ENCODE measurements around the gene ELMO3.
A peak's percentile ranks its signal among the peaks of the same experiment; 100 is the strongest.

ELMO3 gene

DNA sequence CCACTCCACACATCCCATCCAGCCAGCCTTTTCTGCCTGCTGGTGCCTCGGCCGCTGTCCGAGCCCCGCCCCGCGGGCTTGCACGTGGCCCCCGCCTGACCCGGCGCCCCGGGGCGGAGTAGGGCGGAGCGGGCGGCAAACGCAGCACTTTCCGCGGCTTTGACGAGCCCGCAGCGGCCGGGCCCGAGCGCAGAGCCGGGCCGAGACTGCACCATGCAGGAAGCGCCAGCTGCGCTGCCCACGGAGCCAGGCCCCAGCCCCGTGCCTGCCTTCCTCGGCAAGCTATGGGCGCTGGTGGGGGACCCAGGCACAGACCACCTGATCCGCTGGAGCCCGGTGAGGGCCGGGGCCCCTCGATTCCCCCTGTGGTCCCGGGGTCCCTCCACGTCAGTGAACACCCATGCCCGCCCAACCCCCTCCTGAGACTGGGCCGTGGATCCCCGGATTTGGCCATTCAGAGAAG lies 34.3 kb upstream of the ELMO3 start, which contains the start of gene HSF4:
HSF4 (plus strand) TSS at position 147 of the 463 bp plus-strand sequence; CDS start at position 214, 67 bp downstream.
- DNase-seq, result no peak

DNA sequence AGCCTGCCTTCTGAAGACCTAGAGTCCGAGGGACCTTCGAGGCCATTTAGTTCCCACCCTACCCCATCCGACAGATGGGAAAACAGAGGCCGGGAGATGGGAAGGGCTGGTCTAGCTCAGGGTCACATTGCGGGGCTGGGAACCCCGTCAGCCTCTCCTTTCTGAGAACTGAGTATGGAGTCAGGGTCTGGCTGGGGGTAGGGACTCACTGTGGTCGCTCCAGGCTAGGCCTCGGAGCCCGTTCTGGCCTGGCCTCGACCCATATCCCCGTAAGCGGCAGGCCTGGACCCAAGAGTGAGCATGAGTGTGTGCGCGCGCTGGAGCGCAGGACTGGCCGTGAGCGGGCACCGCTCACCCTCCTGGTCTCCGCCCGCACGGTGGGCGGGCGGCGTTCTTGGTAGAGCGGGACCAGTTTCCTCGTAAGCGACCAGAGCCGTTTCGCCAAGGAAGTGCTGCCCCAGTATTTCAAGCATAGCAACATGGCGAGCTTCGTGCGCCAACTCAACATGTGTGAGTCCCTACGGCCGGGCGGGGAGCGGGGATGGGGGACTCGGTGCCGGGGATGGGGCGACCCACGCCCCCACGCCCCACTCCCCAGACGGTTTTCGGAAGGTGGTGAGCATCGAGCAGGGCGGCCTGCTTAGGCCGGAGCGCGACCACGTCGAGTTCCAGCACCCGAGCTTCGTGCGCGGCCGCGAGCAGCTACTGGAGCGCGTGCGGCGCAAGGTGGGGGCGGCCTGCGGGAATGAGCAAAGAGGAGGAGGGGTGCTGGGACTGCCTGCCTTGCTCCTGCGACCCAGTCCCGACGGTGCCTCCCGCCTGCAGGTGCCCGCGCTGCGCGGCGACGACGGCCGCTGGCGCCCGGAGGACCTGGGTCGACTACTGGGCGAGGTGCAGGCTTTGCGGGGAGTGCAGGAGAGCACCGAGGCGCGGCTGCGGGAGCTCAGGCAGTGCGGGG lies 33.5 kb upstream of the ELMO3 start:
- DNase-seq, result no peak

DNA sequence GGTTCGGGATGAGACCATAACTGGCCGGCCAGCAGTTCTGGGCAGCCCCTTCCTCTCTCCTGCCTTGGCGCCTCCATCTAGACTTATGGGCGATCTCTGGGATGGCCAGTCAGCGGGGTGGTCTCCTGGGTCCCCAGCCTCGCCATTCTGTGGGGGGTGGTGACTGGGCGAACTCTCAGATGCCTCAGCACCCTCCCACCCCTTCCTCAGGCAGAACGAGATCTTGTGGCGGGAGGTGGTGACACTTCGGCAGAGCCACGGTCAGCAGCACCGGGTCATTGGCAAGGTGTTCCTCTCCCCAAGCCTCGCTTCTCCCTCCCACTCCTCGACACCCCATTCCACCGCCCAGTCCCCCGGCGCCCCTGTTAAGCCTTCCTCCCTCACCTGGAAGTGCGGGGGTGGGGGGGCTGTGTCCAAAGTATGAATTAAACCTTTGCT lies 32.8 kb upstream of the ELMO3 start:
- DNase-seq, result no peak

DNA sequence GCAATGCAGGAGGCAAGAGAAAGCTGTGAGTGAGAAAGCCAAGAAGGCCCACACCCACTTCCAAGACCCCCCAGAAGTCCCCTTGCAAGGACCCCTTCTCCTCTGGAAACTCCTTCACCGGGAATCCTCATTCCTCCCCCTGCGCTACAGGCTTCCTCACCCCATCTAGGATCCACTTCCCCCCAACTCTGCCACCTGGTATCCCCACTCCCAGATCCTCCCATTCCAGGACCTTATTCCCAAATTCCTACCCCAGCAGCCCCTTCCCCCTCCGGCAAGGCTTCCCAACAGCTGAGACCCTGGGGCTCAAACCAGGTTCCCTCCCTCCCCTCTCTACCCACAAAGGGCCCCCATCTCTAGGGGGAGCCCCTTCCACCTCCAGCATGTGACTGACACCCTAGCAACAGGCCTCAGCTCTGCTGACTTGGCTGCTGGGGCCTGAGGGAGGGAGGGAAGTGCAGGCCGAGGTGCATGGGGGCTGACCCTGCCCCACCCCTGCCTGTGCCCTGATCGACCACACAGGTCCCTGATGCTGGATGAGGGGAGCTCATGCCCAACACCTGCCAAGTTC lies 32.2 kb upstream of the ELMO3 start:
- DNase-seq, result no peak

DNA sequence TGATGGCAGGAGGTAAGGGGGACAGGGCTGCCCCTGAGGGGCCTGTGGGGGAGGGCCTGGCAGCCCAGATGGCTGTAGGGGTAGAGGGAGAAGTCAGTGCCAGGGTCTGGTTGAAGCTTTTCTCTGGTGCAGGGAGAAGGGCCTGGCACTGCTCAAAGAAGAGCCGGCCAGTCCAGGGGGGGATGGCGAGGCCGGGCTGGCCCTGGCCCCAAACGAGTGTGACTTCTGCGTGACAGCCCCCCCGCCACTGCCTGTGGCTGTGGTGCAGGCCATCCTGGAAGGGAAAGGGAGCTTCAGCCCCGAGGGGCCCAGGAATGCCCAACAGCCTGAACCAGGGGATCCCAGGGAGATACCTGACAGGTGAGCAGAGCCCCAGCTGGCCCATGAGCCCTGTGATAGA lies 31.3 kb upstream of the ELMO3 start:
- no peak for DNase-seq

DNA sequence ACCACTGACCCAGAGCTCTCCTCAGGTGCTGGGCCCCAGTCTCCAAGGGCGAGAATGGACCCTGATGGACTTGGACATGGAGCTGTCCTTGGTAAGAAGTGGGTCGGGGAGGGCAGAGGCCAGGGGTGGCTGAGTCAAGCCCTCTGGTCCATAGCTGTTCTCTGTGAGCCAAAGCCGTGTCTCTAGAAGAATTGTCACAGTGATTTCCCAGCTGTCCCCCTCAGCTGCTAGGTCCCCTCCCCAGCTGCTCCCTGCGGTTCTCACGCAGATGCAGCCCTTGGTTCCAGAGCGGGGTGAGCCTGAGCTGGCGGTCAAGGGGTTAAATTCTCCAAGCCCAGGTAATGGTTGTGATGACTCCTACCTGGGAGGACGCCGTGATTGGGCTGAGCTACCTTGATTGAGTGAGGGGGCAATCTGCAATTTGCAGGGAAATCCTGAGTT lies 29.9 kb upstream of the ELMO3 start:
- DNase-seq, result no peak

DNA sequence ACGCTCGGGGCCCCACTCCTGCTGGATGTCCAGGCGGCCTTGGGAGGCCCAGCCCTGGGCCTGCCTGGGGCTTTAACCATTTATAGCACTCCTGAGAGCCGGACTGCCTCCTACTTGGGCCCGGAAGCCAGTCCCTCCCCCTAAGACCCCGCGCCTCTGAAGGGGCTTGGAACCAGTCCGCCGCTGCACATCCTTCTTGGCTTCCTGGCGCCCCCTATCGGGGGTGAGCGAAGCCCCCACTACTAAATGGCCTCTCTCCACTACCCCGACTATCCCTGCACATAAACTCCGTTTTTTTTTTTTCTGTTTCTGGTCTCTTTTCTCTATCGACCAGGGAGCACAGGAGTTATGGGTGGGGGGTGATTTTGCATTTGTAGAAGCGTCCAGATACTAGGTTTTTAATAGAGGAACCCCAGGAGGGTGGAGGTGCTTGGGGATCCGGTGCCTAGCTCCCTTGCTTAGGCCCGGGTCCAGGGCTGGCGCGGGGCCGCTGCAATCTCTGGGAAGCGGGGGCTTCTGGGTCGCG lies 29.2 kb upstream of the ELMO3 start:
- DNase-seq, result no peak

DNA sequence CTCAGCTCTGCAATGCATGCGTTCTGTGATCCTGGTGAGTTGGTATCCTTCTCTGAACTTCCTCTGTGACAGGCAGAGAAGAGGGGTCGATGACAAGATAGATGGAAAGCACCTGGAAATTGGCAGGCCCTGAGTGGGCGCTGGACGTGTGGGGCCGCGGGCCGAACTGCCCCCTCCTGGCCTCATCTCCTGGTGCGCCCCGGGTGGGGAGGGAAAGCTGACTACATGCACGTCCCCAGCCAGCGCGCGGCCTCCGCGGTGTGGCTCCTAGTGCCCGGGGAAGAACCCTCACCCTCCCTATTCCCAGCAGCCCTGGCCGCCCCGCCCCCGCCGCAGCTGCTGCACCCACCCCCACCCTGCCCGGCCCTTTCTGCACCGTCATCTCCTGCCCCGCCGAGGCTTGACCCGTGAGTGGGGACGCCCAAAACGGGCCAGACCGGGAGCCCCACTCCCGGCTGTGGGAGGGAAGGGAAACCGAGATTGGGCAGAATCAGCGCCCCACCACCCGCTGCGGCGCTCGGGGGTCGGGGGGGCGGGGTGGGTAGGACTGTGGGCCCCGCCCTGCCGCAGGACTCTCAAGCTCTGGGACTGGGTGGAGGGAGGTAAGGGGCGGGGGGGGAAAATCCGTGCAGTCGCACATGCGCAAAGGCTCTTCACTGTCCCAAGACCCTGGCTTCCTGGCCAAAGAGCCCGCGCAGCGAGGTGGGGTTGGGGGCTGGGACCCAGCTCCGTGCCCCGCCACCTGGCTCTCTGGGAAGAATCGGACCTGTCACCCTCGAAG lies 28.6 kb upstream of the ELMO3 start, which contains the start of gene NOL3:
NOL3 (plus strand) TSS at position 371 of the 781 bp plus-strand sequence.
- no peak for DNase-seq

DNA sequence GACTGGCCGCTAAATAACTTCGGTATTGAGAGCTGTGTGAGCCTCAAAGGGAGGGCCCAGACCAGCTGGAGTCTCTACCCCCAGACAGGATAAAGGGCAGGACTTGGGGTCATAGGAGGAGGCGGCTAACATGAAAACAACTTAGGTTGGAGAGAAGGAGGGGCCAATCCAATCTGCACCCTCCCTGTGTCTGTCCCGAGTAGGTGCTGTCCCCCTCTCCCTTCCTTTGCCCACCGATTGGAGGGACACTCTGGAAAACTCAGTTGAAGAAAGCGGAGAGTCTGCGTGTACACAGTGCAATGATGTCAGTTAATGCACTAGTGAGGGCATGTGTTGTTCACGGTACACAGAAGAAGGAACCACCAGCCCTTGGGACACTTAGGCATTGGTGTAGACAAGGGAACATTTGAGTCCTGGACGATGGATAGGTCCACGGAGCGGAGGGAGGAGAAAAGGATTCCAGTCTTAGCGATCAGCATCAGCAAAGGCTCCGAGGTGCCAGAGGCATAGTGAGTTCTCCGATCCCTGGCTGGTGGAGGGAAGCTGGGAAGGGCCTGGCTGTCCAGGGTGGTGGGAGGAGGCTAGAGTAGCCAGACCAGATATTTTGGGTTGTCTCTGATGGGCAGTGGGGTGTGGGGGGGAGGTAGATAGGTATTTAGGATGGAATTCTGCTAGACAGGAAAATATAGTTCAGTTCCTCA lies 27.8 kb upstream of the ELMO3 start:
- no peak for DNase-seq

DNA sequence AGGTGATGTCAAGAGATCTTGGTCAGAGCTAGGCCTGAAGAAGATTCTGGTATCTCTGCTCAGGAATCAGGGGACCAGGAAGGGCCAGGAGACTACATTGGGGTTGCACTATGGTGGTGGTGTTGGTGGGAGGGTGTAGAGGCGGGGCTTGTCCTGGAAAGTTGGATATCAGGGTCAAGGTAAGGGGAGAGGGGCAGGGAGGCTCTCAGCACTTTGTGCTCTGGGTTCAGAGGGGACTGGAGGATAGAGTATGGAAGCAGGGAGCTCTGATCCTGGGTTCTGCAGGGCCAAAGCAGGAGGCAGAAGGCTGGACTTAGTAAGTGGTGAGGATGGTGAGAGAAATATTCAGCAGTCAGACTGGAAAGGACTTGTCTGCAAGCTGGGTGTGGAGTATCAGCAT lies 25.6 kb upstream of the ELMO3 start:
- DNase-seq, result no peak

DNA sequence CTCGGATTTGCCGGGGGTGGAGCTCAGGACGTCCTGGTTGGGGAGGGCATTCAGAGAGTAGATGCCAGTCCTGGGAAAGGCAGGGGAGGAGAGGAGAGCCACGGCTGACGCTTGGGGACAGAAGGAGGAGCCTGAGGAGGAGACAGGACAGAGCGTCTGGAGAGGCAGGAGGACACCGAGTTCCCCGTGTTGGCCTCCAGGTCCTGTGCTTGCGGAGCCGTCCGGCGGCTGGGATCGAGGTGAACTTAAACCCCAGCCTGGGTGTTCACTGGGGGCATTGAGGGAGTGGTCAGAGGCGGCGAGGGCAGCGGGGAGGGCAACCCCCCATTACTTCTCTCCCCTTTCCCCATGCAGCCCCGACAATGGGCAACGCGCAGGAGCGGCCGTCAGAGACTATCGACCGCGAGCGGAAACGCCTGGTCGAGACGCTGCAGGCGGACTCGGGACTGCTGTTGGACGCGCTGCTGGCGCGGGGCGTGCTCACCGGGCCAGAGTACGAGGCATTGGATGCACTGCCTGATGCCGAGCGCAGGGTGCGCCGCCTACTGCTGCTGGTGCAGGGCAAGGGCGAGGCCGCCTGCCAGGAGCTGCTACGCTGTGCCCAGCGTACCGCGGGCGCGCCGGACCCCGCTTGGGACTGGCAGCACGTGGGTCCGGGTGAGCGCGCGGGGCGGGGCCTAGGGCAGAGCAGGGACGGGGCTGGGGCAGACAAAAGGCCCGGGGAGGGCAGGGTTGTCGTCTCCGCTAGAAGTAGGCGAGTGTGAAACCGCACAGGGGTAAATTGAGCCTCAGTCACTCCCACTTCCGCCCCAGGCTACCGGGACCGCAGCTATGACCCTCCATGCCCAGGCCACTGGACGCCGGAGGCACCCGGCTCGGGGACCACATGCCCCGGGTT lies 24.9 kb upstream of the ELMO3 start:
- DNase-seq, result peak; percentile 61

DNA sequence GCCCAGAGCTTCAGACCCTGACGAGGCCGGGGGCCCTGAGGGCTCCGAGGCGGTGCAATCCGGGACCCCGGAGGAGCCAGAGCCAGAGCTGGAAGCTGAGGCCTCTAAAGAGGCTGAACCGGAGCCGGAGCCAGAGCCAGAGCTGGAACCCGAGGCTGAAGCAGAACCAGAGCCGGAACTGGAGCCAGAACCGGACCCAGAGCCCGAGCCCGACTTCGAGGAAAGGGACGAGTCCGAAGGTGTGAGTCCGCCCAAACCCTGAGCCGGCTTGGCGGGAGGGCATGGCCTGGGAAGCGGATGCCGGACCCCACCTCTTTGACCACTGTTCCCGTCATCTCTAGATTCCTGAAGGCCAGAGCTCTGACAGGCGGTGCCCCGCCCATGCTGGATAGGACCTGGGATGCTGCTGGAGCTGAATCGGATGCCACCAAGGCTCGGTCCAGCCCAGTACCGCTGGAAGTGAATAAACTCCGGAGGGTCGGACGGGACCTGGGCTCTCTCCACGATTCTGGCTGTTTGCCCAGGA lies 24.2 kb upstream of the ELMO3 start:
- DNase-seq, result no peak

DNA sequence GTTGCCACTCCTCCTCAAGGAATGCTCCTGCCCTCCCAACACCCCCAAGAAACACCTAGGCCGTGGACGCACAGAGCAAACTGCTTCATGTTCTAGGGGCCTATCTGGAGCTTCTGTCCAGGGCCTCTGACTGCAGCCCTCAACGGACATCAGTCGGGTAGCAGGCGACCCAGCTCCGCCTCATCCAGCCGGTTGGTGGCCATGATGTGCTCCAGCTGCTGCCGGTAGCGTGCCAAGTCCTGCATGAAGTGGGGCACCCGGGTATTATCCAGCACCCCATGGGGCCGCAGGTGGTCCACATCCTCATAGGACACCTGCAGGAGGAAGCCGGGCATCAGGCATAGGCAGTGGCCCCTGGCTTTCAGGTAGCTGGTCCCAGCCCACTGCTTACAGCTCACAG lies 22.3 kb upstream of the ELMO3 start:
- no peak for DNase-seq

DNA sequence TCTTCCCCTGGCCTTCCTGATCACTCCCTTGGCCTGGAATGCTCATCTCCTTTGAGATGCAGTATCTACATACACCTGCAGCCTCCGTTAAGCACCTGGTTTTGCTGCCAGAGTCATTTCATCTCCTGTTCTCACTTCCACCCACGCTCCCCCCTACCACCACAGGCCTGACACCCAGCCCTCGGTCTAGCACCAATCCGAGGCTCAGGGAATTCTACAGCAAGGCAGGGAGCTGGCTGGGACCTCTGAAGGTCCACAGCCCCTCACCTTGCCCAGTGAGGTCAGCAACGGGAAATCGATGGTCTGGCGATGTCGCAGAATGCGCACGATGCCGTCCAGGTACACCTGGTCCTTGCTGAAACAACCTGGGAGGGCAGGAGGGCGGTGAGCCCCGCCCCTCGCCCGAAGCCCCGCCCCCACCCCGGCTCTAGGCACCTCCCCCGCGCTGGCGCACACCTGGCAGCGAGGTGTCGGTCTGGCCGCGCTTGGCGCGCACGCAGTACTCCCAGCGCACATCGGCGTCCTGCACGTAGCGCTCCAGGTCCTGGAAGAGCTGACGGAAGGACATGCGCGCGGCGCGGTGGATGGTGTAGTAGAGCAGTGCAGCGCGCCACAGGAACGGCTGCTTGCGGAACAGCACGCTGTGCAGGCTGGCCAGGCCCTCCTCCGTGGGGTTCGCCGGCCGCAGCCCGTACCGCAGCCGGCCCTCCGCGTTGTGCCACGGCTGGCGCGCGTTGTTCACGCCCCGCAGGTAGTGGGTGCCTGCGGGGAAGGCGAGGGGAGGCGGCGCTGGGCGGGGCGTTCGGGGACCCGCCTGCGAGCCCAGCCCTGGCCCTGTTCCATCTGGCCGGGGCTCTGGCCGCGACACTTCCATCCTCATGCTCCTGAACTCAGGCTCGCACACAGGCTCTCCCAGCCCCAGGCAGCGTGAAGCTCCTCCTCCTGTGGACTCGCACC lies 20.9 kb upstream of the ELMO3 start:
- peak; percentile 43 for DNase-seq

DNA sequence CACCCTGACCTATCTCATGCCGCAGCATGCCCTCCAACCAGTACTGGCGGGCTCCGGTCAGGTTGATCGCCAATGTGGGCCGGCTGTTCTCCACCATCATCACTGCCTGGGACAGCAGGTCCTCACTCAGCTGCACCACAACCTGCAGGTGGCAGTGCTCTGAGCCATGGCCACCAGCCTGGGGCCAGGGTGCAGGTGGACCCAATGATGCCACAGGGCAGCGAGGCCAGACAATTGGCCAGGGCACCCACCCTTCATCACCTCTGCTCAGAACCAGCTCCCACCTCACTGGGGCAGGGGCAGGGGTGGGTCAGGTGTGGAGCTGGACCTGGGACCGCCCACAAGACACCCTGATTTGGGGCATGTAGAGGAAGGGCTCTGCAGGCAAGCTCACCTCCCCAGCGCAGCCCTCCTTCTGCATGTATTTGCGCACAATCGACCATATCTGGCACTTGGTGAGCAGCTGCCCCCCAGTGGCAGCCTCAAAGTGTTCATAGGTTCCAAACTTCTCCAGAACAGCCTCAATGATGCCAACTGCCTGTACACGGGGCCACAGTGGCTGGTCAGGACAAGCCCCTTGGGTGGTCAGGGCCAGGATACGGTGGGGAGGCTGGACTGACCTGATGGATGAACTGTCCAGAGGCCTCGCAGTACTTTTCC lies 19.4 kb upstream of the ELMO3 start:
- no peak for DNase-seq

DNA sequence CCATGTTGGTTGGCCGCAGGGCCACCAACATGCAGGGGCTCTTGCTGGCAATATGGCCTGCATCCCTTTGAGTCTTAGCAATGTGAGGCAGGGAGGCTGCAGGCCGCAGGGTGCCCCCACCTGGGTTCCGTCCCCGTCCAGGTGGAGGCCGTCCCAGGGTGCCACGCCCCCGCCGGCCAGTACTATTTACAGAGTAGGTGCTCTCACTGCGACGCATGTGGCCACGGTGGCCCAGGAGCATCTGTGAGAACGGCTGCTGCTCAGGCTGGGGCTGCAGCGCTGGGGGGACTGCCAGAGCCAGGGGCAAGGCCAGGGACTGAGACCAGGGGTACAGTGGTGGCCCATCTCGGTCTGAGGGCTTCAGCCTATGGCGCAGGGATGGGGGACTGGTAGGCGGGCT lies 18.8 kb upstream of the ELMO3 start:
- DNase-seq, result no peak

DNA sequence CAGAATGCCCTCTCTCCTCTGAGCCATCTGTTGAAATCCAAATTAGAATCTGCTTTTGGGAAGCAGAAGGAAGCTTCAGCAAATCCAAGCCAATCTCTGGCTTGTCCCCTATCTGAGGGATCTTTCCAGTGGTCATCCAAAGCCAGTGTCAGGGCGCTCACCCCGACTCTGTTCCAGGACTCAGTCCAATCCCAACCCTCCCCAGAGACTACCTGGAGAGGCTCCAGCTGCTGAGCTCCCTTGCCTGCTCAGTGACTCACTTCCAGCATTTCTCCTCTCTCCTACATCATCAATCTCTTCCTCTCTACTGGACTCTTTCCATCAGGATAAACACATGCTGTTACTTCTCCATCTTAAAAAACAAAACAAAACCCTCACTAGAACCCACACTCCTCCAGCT lies 17.6 kb upstream of the ELMO3 start:
- no peak for DNase-seq

DNA sequence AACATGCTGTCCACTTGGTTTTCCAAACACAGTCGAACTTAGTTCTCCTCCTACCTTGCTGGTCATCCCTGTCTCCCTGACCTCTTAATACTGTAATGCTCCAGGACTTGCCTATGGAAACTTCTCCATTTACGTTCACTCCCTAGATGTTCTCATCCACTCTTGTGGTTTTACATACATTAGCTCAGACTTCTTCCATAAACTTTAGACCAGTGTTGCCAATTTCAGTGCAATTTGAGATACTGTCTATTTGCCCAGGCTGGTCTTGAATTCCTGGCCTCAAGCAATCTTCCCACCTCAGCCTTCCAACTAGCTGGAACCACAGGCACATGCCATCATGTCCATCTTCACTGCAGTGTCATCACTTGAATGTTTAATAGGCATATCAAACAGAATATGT lies 16.6 kb upstream of the ELMO3 start:
- no peak for DNase-seq

DNA sequence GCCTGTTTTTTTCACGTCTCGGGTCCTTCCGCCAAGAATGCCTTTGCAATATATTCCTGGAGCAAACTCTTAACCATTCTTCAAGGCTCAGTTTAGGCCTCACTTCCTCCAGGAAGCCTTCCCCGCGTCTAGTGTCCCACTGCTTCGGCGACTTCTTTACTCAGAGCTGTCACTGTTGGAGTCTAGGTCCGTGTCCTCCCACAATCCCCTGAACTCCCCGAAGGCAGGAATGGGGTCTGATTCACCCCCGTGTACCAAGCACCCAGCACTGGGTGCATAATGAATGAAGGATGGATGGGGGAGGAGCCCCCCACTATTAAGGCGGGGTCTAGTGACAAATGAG lies 15.7 kb upstream of the ELMO3 start:
- no peak for DNase-seq

Data from effector CD4-positive, alpha-beta T cell (primary cell).